Measurements from ENCODE around the gene ADAMTSL3. TPM values are rescaled to one million over a fixed set of nuclear protein-coding genes. Genes with fewer than 3 reads are reported as not detected.

Gene ADAMTSL3
- total and polyA plus RNA-seq, 4 donors: 3.5 to 19.0 (median 8.0) TPM

DNA sequence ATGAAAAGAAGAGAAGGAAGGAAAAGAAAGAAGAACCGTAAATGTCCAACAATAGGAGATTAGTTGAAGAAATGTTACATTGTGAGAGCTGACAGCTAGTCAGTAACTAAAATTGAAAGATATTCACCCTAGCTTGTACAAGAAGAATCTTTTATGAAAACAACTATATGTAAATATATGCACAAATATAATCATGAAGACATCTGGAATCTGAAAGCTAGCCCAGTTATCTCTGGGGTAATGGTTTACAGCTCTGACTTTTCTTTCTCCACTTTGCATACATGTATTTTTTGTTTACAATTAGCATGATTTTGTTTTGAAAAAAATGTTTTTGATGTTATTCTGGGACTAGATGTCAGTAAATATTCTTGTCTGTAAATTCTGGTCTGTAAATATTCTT, 37.1 kb upstream of the ADAMTSL3 start:
- H3K4me1 ChIP-seq (ENCODE audit: control insufficient read depth in 4 of 4, insufficient read depth in 4 of 4, low read length in 3 of 4): no peaks in the 10 kb centered on the region
- no peaks in the 10 kb centered on the region for H3K9me3 ChIP-seq (ENCODE audit: control insufficient read depth in 4 of 4, low read length in 3 of 4)
- no peak overlapping the region for H3K27ac ChIP-seq (ENCODE audit: low read depth in 1 of 2, low read length in 2 of 2)
- DNase-seq (ENCODE audit: low spot score): no peak
- no peak overlapping the region for H3K4me3 ChIP-seq (ENCODE audit: low read depth in 1 of 3, low read length in 3 of 3)
- H3K9ac ChIP-seq (ENCODE audit: low read depth in 1 of 2, low read length in 2 of 2): no peak overlapping the region
- no peak for TF ChIP-seq RXRA (IDR thresholded peaks at IDR 0.05)
- no peak for TF ChIP-seq SP1 (IDR thresholded peaks at IDR 0.05)
- TF ChIP-seq FOXA2 (IDR thresholded peaks at IDR 0.05): no peak
- no peaks in the 10 kb centered on the region for H3K36me3 ChIP-seq (ENCODE audit: control insufficient read depth in 4 of 4, insufficient read depth in 3 of 4, low read depth in 1 of 4, low read length in 3 of 4)
- no peaks in the 10 kb centered on the region for H3K27me3 ChIP-seq (ENCODE audit: control insufficient read depth in 4 of 4, insufficient read depth in 4 of 4, low read length in 3 of 4)
- 73% methylated on average over 1 of the region's 1 CpG for WGBS

DNA sequence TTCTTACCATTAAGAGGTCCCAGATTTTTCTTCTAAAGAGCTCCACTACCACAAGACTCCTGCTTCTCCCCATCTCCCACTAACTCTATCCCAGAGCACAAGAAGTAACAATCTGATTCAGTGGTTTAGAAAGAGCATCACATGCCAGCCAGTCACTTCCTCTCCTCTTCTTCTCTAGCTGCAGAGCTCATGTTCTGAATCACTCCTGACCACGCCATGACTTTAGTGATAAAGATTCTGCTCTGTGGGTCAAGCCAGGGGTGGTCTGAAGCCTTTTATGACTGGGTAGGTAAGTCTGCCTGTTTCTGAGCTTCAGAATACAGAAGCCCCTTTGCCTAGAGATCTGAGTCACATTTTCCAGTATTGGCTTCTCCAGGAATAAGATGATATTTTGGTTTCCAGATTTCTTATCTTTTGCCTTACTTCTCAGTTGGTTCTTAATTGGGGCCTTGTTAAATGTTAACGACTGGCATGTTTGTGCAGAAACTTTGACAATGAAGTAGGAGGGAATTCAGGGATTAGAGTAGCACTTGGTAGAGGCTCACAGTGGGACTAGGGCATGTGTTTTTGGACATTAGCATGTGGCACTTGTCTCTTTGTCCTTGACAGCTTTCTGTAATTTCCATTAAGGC, 27.6 kb upstream of the ADAMTSL3 start:
- Histone ChIP-seq H3K27ac (ENCODE audit: low read depth in 1 of 2, low read length in 2 of 2) (no peak overlapping the region), H3K9me3 (ENCODE audit: control insufficient read depth in 4 of 4, low read length in 3 of 4) (no peaks in the 10 kb centered on the region)
- WGBS: 78% methylated on average over 2 of the region's 2 CpGs

DNA sequence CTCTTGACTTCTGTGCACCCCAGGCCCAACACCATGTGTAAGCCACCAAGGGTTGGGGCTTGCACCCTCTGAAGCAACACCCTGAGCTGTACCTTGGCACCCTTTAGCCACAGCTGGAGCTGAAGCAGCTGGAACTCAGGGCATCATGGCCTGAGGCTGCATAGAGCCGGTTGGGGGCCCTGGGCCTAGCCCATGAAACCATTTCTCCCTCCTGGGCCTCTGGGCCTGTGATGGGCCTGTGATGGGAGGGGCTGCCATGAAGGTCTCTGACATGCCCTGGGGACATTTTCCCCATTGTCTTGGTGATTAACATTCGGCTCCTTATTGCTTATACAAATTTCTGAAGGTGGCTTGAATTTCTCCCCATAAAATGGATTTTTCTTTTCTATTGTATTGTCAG, 22.4 kb upstream of the ADAMTSL3 start:
- Histone ChIP-seq H3K4me3 (ENCODE audit: low read depth in 1 of 3, low read length in 3 of 3) (no peak overlapping the region), H3K9ac (ENCODE audit: low read depth in 1 of 2, low read length in 2 of 2) (no peak overlapping the region), H3K36me3 (ENCODE audit: control insufficient read depth in 4 of 4, insufficient read depth in 3 of 4, low read depth in 1 of 4, low read length in 3 of 4) (no peaks in the 10 kb centered on the region), H3K27ac (ENCODE audit: low read depth in 1 of 2, low read length in 2 of 2) (no peak overlapping the region), H3K9me3 (ENCODE audit: control insufficient read depth in 4 of 4, low read length in 3 of 4) (no peaks in the 10 kb centered on the region), H3K4me1 (ENCODE audit: control insufficient read depth in 4 of 4, insufficient read depth in 4 of 4, low read length in 3 of 4) (no peaks in the 10 kb centered on the region), H3K27me3 (ENCODE audit: control insufficient read depth in 4 of 4, insufficient read depth in 4 of 4, low read length in 3 of 4) (no peaks in the 10 kb centered on the region)
- 95% methylated on average over 2 of the region's 2 CpGs for WGBS
- TF ChIP-seq RXRA (IDR thresholded peaks at IDR 0.05) (no peak), HNF4A (conservative IDR thresholded peaks at IDR 0.05) (no peak), YY1 (IDR thresholded peaks at IDR 0.05) (no peak), HNF4G (IDR thresholded peaks at IDR 0.05) (no peak), GABPA (IDR thresholded peaks at IDR 0.05 in 1 of 2, conservative IDR thresholded peaks at IDR 0.05 in 1 of 2) (no peak)
- TF ChIP-seq, protein P1, sequence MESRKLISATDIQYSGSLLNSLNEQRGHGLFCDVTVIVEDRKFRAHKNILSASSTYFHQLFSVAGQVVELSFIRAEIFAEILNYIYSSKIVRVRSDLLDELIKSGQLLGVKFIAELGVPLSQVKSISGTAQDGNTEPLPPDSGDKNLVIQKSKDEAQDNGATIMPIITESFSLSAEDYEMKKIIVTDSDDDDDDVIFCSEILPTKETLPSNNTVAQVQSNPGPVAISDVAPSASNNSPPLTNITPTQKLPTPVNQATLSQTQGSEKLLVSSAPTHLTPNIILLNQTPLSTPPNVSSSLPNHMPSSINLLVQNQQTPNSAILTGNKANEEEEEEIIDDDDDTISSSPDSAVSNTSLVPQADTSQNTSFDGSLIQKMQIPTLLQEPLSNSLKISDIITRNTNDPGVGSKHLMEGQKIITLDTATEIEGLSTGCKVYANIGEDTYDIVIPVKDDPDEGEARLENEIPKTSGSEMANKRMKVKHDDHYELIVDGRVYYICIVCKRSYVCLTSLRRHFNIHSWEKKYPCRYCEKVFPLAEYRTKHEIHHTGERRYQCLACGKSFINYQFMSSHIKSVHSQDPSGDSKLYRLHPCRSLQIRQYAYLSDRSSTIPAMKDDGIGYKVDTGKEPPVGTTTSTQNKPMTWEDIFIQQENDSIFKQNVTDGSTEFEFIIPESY (IDR thresholded peaks at IDR 0.05): no peak
- DNase-seq (ENCODE audit: low spot score): no peak

More for the DNA sequence above, 27.6 kb upstream of the ADAMTSL3 start:
- no peak for DNase-seq (ENCODE audit: low spot score)
- H3K4me1 ChIP-seq (ENCODE audit: control insufficient read depth in 4 of 4, insufficient read depth in 4 of 4, low read length in 3 of 4): no peaks in the 10 kb centered on the region
- TF ChIP-seq, protein P2, sequence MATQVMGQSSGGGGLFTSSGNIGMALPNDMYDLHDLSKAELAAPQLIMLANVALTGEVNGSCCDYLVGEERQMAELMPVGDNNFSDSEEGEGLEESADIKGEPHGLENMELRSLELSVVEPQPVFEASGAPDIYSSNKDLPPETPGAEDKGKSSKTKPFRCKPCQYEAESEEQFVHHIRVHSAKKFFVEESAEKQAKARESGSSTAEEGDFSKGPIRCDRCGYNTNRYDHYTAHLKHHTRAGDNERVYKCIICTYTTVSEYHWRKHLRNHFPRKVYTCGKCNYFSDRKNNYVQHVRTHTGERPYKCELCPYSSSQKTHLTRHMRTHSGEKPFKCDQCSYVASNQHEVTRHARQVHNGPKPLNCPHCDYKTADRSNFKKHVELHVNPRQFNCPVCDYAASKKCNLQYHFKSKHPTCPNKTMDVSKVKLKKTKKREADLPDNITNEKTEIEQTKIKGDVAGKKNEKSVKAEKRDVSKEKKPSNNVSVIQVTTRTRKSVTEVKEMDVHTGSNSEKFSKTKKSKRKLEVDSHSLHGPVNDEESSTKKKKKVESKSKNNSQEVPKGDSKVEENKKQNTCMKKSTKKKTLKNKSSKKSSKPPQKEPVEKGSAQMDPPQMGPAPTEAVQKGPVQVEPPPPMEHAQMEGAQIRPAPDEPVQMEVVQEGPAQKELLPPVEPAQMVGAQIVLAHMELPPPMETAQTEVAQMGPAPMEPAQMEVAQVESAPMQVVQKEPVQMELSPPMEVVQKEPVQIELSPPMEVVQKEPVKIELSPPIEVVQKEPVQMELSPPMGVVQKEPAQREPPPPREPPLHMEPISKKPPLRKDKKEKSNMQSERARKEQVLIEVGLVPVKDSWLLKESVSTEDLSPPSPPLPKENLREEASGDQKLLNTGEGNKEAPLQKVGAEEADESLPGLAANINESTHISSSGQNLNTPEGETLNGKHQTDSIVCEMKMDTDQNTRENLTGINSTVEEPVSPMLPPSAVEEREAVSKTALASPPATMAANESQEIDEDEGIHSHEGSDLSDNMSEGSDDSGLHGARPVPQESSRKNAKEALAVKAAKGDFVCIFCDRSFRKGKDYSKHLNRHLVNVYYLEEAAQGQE (IDR thresholded peaks at IDR 0.05): no peak
- TF ChIP-seq, protein P3, sequence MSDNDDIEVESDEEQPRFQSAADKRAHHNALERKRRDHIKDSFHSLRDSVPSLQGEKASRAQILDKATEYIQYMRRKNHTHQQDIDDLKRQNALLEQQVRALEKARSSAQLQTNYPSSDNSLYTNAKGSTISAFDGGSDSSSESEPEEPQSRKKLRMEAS (IDR thresholded peaks at IDR 0.05): no peak
- no peak for TF ChIP-seq HNF4A (conservative IDR thresholded peaks at IDR 0.05)
- no peak for TF ChIP-seq EGR1 (IDR thresholded peaks at IDR 0.05; ENCODE audit: low read depth in 2 of 2)
- TF ChIP-seq SP1 (IDR thresholded peaks at IDR 0.05): no peak
- TF ChIP-seq JUND (IDR thresholded peaks at IDR 0.05): no peak
- no peak for TF ChIP-seq GABPA (IDR thresholded peaks at IDR 0.05 in 1 of 2, conservative IDR thresholded peaks at IDR 0.05 in 1 of 2)
- H3K27me3 ChIP-seq (ENCODE audit: control insufficient read depth in 4 of 4, insufficient read depth in 4 of 4, low read length in 3 of 4): no peaks in the 10 kb centered on the region
- no peaks in the 10 kb centered on the region for H3K36me3 ChIP-seq (ENCODE audit: control insufficient read depth in 4 of 4, insufficient read depth in 3 of 4, low read depth in 1 of 4, low read length in 3 of 4)
- no peak overlapping the region for H3K9ac ChIP-seq (ENCODE audit: low read depth in 1 of 2, low read length in 2 of 2)
- H3K4me3 ChIP-seq (ENCODE audit: low read depth in 1 of 3, low read length in 3 of 3): no peak overlapping the region
